GM12878 (cell line): ENCODE results near the gene SPAG9. TPM values are rescaled to one million over a fixed set of nuclear protein-coding genes. Genes with fewer than 3 reads are reported as not detected.

Source experiments
- ATAC-seq: fragments of 200-7000 bp; cut with Tn5 transposase; 3 replicates; pipeline ENCODE4 v1.9.1; 2020; ENCODE audit warnings: mild to moderate bottlenecking, moderate library complexity
- BruUV-seq: library from RNA; stranded (reverse); fragments of 400-500 nt; replicated peaks from 2 replicates; lab custom pipeline; 2021; lab: Mats Ljungman, UMichigan
- CTCF ChIA-PET: fragments of 300-600 bp; sonication (Branson Sonifier 250); formaldehyde crosslinking; extraction: SDS; loops from one replicate; lab custom pipeline; 2021; ENCODE audit warnings: inconsistent platforms; lab: Yijun Ruan, JAX
- POLR2A ChIA-PET: fragments of 350-600 bp; formaldehyde crosslinking; extraction: SDS; loops from one replicate; lab custom pipeline; 2021; ENCODE audit warnings: inconsistent platforms; lab: Charles Lee
- RAD21 ChIA-PET: fragments of 300-600 bp; sonication (Branson Sonifier 250); formaldehyde crosslinking; loops from one replicate; lab custom pipeline; 2023; ENCODE audit warnings: antibody characterized with exemption; ENCODE audit not compliant: unreplicated experiment; lab: Charles Lee
- SMC1A ChIA-PET: fragments of 300-600 bp; sonication (Branson Sonifier 250); formaldehyde crosslinking; loops from one replicate; lab custom pipeline; 2023; ENCODE audit not compliant: unreplicated experiment, uncharacterized antibody; lab: Charles Lee
- DNase-seq: peaks from one replicate; pipeline ENCODE4 v3.0.0-alpha.2; 2011; ENCODE audit warnings: low read depth, low spot score
- FAIRE-seq: peaks from 3 replicates; lab custom pipeline; 2011; peaks lifted over from hg19 to GRCh38; lab: Jason Lieb, UNC
- H2AFZ ChIP-seq: 2 replicates; pipeline ENCODE4 v1.6.0; 2011; ENCODE audit warnings: low read depth, low read length, control low read depth; ENCODE audit not compliant: control insufficient read depth
- H3K27ac ChIP-seq: 2 replicates; pipeline ENCODE4 v1.5.1; 2011; ENCODE audit warnings: control low read depth; ENCODE audit not compliant: control insufficient read depth, insufficient read depth
- H3K27me3 ChIP-seq, 2 experiments: replicated peaks in 1 of 2; 2 replicates each; pipeline versions ENCODE4 v1.6.0 to v1.6.1; 2011; ENCODE audit warnings: low read length in 1 of 2; ENCODE audit not compliant: control insufficient read depth in 2 of 2, insufficient read depth in 2 of 2
- H3K36me3 ChIP-seq, 2 experiments: 2 replicates each; pipeline ENCODE4 v1.5.1; 2011; ENCODE audit warnings: low read length in 1 of 2; ENCODE audit not compliant: control insufficient read depth in 2 of 2, insufficient read depth in 2 of 2
- H3K4me1 ChIP-seq: 2 replicates; pipeline ENCODE4 v1.6.1; 2011; ENCODE audit warnings: mild to moderate bottlenecking, low read length, moderate library complexity, mixed read lengths; ENCODE audit not compliant: control insufficient read depth, insufficient read depth
- H3K4me2 ChIP-seq: 2 replicates; pipeline ENCODE4 v1.6.0; 2011; ENCODE audit warnings: control low read depth; ENCODE audit not compliant: control insufficient read depth, insufficient read depth
- H3K4me3 ChIP-seq: fragments of 200-600 bp; sonication (generic); 2 replicates; pipeline ENCODE4 v1.5.1; 2016
- H3K79me2 ChIP-seq: 2 replicates; pipeline ENCODE4 v1.6.0; 2011; ENCODE audit warnings: low read length; ENCODE audit not compliant: control insufficient read depth, insufficient read depth
- H3K9ac ChIP-seq: 2 replicates; pipeline ENCODE4 v1.8.0; 2011; ENCODE audit warnings: low read length, control low read depth, mixed read lengths; ENCODE audit not compliant: control insufficient read depth, insufficient read depth
- H3K9me3 ChIP-seq: replicated peaks from 3 replicates; pipeline ENCODE4 v1.5.1; 2011; ENCODE audit warnings: mild to moderate bottlenecking, low read length; ENCODE audit not compliant: control insufficient read depth, insufficient read depth
- H4K20me1 ChIP-seq: 2 replicates; pipeline ENCODE4 v1.6.0; 2011; ENCODE audit not compliant: control insufficient read depth, insufficient read depth
- ASH2L ChIP-seq: fragments of 300-600, 200-600 bp; sonication (generic); IDR thresholded peaks from 2 replicates; pipeline ENCODE4 v1.6.1; 2017; ENCODE audit warnings: low read depth, mild to moderate bottlenecking, borderline replicate concordance
- EZH2 ChIP-seq: IDR thresholded peaks from 2 replicates; pipeline ENCODE4 v1.6.1; 2012; ENCODE audit warnings: low read depth, mild to moderate bottlenecking, control low read depth, inconsistent platforms, low read length, borderline replicate concordance; ENCODE audit not compliant: control insufficient read depth
- IRF4 ChIP-seq: IDR thresholded peaks from 2 replicates; pipeline ENCODE4 v1.6.1; 2011; ENCODE audit warnings: low read depth, low read length
- MTA2 ChIP-seq: fragments of 450-650 bp; IDR thresholded peaks from 2 replicates; pipeline ENCODE4 v1.6.1; 2016; ENCODE audit warnings: low read depth, mild to moderate bottlenecking, moderate library complexity
- NR2F1 ChIP-seq: fragments of 450-650 bp; conservative IDR thresholded peaks from 2 replicates; pipeline ENCODE4 v1.6.1; 2017; ENCODE audit warnings: mild to moderate bottlenecking
- PAX8 ChIP-seq: fragments of 450-650 bp; IDR thresholded peaks from 2 replicates; pipeline ENCODE4 v1.6.1; 2017; ENCODE audit warnings: mild to moderate bottlenecking, moderate library complexity
- POU2F2 ChIP-seq: IDR thresholded peaks from 3 replicates; pipeline ENCODE4 v1.6.1; 2011; ENCODE audit warnings: low read depth, mild to moderate bottlenecking, low read length, borderline replicate concordance
- SPI1 ChIP-seq: IDR thresholded peaks from 2 replicates; pipeline ENCODE4 v1.6.1; 2011; ENCODE audit warnings: low read depth, mild to moderate bottlenecking, low read length, moderate library complexity, borderline replicate concordance; ENCODE audit not compliant: insufficient read depth
- TCF7 ChIP-seq: IDR thresholded peaks from 2 replicates; pipeline ENCODE4 v1.6.1; 2014; ENCODE audit warnings: antibody characterized with exemption, borderline replicate concordance
- WRNIP1 ChIP-seq: IDR thresholded peaks from 2 replicates; pipeline ENCODE4 v1.6.1; 2011; ENCODE audit warnings: low read depth, low read length, improper control_type of control experiment, borderline replicate concordance
- YY1 ChIP-seq: IDR thresholded peaks from 2 replicates; pipeline ENCODE4 v1.6.1; 2011; ENCODE audit warnings: low read depth, mild to moderate bottlenecking, low read length
- WGBS: methylation state at CpG from one replicate; pipeline ENCODE4 v1.1.6; 2016; ENCODE audit warnings: low lambda C conversion rate; ENCODE audit not compliant: insufficient replicate concordance, insufficient coverage; ENCODE audit errors: missing lambda C conversion rate; 5-methylcytosine and 5-hydroxymethylcytosine counted together
- in situ Hi-C: fragments of 300-500 bp; cut with MboI; formaldehyde crosslinking; loops from 9 replicates; pipeline ENCODE4 v1.14.3; 2018; ENCODE audit warnings: mixed read lengths
- intact Hi-C: fragments of 100-400 bp; cut with micrococcal nuclease; formaldehyde crosslinking; loops from one replicate; pipeline ENCODE4 v1.14.2; 2022; ENCODE audit not compliant: unreplicated experiment
- polyA plus RNA-seq, 11 experiments: library from polyadenylated mRNA; depleted of rRNA in 4 of 11; unstranded in 6 of 11; stranded (reverse) in 5 of 11; fragments of >200 nt; fragmentation: Nextera tagmentation in 4 of 11; fragmentation: Illumina TruSeq in 1 of 11; extraction: Ambion mirVana in 4 of 11; extraction: Trizol in 1 of 11; gene quantifications; 1 replicate in 1 of 11; 2 replicates in 10 of 11; pipeline versions ENCODE4 v1.2.1 to v1.2.3, GENCODE V29; 2011 to 2016; ENCODE audit warnings: inconsistent platforms in 2 of 11, missing spikeins in 2 of 11, low read depth in 1 of 11
- total RNA-seq, 4 experiments: library from RNA; depleted of rRNA in 3 of 4; stranded (reverse); fragments of >200 nt in 3 of 4; fragmentation: Illumina TruSeq in 1 of 4; extraction: Trizol in 1 of 4; gene quantifications; 2 replicates each; pipeline versions ENCODE4 v1.2.1 to v1.2.3, GENCODE V29; 2013 to 2021
- TF ChIP-seq, protein P1 (sequence below): IDR thresholded peaks from 2 replicates; pipeline ENCODE4 v1.6.1; 2011; ENCODE audit warnings: low read depth, mild to moderate bottlenecking, low read length, moderate library complexity, borderline replicate concordance; ENCODE audit errors: extremely low read depth

SPAG9 gene
- total and polyA plus RNA-seq, 10 of the 15 experiments (the other 5 are each of a cell fraction or from before 2014, with no cell fraction given), result 6.6 to 42.0 (median 24.9) TPM

GRCh38 chr17:51085150-51085805, 35.4 kb downstream of the SPAG9 start:
- Histone ChIP-seq H4K20me1 (no peaks in the 10 kb centered on the region), H3K36me3 (no peaks in the 10 kb centered on the region; a peak in 1 of 4 replicates), H2AFZ (no peak overlapping the region), H3K4me3 (no peak overlapping the region), H3K27ac (no peak overlapping the region), H3K9ac (no peak overlapping the region), H3K79me2 (peaks cover 6% of the 10 kb centered on the region), H3K9me3 (no peaks in the 10 kb centered on the region; the same call in 2 of the 3 replicates), H3K4me1 (peaks cover 4% of the 10 kb centered on the region; the same call in 1 of the 2 replicates), H3K4me2 (no peak overlapping the region), H3K27me3 (no peaks in the 10 kb centered on the region)
- TF ChIP-seq SPI1 (no peak), WRNIP1 (no peak)
- POLR2A ChIA-PET, result interaction anchor here (0.5 to 0.7 kb wide), 3 partner anchors 29 to 77 kb away, joined by 3 to 4 read pairs (median 3); partner anchors contain the start of gene SPAG9
- no peak for DNase-seq
- 62% methylated on average over 6 of the region's 6 CpGs for WGBS
- no peak for ATAC-seq
- in situ Hi-C loops (no loop called here), intact Hi-C loops (no loop called here)
- CTCF ChIA-PET, result interaction anchor here (0.7 to 1.4 kb wide), 3 partner anchors 68 to 223 kb away, joined by 3 read pairs; partner anchors contain the start of gene NME1
- SMC1A ChIA-PET, result interaction anchor here (1.1 to 1.9 kb wide), 4 partner anchors 12 to 42 kb away, joined by 3 to 8 read pairs (median 4); no protein-coding TSS in a partner anchor
- BruUV-seq, result no TSS peak
- RAD21 ChIA-PET, result no interaction called here
- no peak for FAIRE-seq

- SMC1A ChIA-PET, result no interaction called here
- in situ Hi-C loops, result no loop called here
- H3K27ac ChIP-seq, result no peak overlapping the region
- no peak overlapping the region for H3K4me3 ChIP-seq
- H3K36me3 ChIP-seq, result peaks cover 0 to 1% of the 10 kb centered on the region in 2 experiments; a peak in 2 of 4 replicates
- 100% methylated on average over 1 of the region's 1 CpG for WGBS
- no peak for ATAC-seq
- RAD21 ChIA-PET, result no interaction called here
- BruUV-seq, result no TSS peak
- no peaks in the 10 kb centered on the region; the same call in 2 of the 3 replicates for H3K9me3 ChIP-seq
- FAIRE-seq, result peak; percentile 27
- intact Hi-C loops, result no loop called here
- no peak overlapping the region for H3K4me2 ChIP-seq
- DNase-seq, result no peak
- H4K20me1 ChIP-seq, result no peaks in the 10 kb centered on the region
- CTCF ChIA-PET, result no interaction called here
- peaks cover 4% of the 10 kb centered on the region; the same call in 1 of the 2 replicates for H3K4me1 ChIP-seq
- no peak overlapping the region for H2AFZ ChIP-seq
- no peaks in the 10 kb centered on the region for H3K27me3 ChIP-seq
- no peak overlapping the region for H3K9ac ChIP-seq
- peaks cover 6% of the 10 kb centered on the region for H3K79me2 ChIP-seq
- POLR2A ChIA-PET, result no interaction called here
- no peak for TF ChIP-seq PAX8
- TF ChIP-seq TCF7, result no peak
- TF ChIP-seq MTA2, result no peak
- TF ChIP-seq NR2F1, result no peak
- TF ChIP-seq YY1, result no peak
- TF ChIP-seq EZH2, result no peak
- TF ChIP-seq, protein P1, sequence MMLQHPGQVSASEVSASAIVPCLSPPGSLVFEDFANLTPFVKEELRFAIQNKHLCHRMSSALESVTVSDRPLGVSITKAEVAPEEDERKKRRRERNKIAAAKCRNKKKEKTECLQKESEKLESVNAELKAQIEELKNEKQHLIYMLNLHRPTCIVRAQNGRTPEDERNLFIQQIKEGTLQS, result no peak
- no peak for TF ChIP-seq IRF4
- TF ChIP-seq ASH2L, result no peak
- no peak for TF ChIP-seq POU2F2
Measured at GRCh38 chr17:51083981-51084380, 36.7 kb downstream of the SPAG9 start.
